Neutrophil (primary cell): ENCODE data around the gene DDI2.

Source experiments
- H3K27ac ChIP-seq: fragments of 200-600 bp; sonication (generic); 2 replicates; pipeline ENCODE4 v1.5.1; 2016; ENCODE audit warnings: mild to moderate bottlenecking, moderate library complexity
- H3K27me3 ChIP-seq: fragments of 200-600 bp; sonication (generic); 2 replicates; pipeline ENCODE4 v1.6.0; 2016; ENCODE audit warnings: mild to moderate bottlenecking
- H3K36me3 ChIP-seq: fragments of 200-600 bp; sonication (generic); 2 replicates; pipeline ENCODE4 v1.5.1; 2017
- H3K4me1 ChIP-seq, 2 experiments: fragments of 200-600 bp in 1 of 2; sonication (generic) in 1 of 2; 1 replicate in 1 of 2; 2 replicates in 1 of 2; pipeline versions ENCODE4 v1.5.1 to v1.6.1; 2013 to 2016; ENCODE audit warnings: low read depth in 1 of 2, low read length in 1 of 2, mild to moderate bottlenecking in 1 of 2, moderate library complexity in 1 of 2; ENCODE audit not compliant: control insufficient read depth in 1 of 2, insufficient read depth in 1 of 2
- H3K4me3 ChIP-seq, 2 experiments: fragments of 200-600 bp in 1 of 2; sonication (generic) in 1 of 2; 1 replicate in 1 of 2; 2 replicates in 1 of 2; pipeline ENCODE4 v1.5.1; 2013 to 2016; ENCODE audit warnings: low read depth in 1 of 2, low read length in 1 of 2, mild to moderate bottlenecking in 1 of 2, moderate library complexity in 1 of 2
- H3K9me3 ChIP-seq: fragments of 200-600 bp; sonication (generic); 2 replicates; pipeline ENCODE4 v1.5.1; 2016
- TF ChIP-seq, protein P1 (sequence below): fragments of 200-600 bp; sonication (generic); IDR thresholded peaks from 2 replicates; pipeline ENCODE4 v1.5.1; 2016; ENCODE audit warnings: antibody characterized with exemption

DDI2 gene

DNA sequence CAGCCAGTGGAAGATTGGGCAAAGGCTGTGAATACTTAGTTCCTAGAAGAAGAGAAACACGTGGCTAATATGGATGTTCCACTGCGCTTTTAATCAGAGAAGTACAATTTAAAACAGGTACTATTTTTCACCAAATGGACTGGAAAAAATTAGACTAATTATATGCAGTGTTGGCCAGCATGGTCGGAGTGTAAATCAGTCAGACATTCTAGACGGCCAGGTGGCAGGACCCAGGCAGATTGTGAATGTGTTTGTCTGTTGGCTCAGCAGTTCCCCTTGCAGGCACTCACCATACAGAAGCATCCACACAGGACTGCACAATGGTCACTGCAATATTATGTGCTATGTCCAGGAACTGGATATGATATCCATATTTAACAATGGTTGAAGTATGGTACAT is 94.9 kb downstream of the DDI2 start:
- Histone ChIP-seq H3K4me3 (no peak overlapping the region), H3K27ac (no peak overlapping the region), H3K27me3 (no peaks in the 10 kb centered on the region), H3K36me3 (peaks cover 15% of the 10 kb centered on the region), H3K4me1 (no peaks in the 10 kb centered on the region), H3K9me3 (no peaks in the 10 kb centered on the region)
- TF ChIP-seq, protein P1, sequence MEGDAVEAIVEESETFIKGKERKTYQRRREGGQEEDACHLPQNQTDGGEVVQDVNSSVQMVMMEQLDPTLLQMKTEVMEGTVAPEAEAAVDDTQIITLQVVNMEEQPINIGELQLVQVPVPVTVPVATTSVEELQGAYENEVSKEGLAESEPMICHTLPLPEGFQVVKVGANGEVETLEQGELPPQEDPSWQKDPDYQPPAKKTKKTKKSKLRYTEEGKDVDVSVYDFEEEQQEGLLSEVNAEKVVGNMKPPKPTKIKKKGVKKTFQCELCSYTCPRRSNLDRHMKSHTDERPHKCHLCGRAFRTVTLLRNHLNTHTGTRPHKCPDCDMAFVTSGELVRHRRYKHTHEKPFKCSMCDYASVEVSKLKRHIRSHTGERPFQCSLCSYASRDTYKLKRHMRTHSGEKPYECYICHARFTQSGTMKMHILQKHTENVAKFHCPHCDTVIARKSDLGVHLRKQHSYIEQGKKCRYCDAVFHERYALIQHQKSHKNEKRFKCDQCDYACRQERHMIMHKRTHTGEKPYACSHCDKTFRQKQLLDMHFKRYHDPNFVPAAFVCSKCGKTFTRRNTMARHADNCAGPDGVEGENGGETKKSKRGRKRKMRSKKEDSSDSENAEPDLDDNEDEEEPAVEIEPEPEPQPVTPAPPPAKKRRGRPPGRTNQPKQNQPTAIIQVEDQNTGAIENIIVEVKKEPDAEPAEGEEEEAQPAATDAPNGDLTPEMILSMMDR, result no peak

DNA sequence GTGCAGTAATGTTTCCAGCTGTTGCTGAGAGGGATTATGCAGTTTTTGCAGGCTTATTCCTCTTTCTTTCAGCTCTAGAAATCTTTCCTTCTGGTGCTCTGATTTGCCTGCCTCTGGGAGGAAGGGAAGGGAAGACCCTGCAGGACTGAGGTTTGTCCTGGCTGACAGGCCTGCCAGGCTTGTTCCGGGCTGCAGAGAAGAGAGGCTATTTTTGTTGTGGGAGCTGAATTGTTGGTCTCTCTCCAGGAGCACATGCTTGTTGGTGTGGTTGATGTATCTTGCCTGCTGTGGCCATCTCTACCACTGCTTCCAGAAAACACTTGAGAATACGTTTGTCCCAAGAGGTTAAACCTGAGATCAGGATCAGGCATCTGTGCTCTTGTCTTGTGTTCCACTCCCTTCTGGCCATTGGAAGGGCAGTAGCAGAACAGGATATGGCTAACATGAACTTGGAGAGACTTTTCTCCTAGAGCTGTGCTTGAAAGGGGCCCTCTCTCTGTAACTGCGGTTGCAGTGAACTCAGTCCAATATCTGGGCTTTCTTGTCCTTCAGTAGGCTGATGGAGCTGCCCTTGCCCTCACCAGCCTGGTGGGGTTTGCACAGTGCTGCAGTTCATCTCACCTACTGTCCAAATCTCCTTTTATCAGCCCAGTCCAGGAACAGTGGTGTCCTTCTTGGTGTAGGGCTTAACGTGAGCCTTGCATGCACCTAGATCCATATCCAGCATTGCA is 97.3 kb downstream of the DDI2 start:
- peaks cover 37% of the 10 kb centered on the region for H3K36me3 ChIP-seq
- no peak overlapping the region for H3K27ac ChIP-seq
- no peaks in the 10 kb centered on the region for H3K27me3 ChIP-seq
- H3K4me1 ChIP-seq, result no peaks in the 10 kb centered on the region
- no peaks in the 10 kb centered on the region for H3K9me3 ChIP-seq
- H3K4me3 ChIP-seq, result no peak overlapping the region
- TF ChIP-seq, protein P1, result no peak

DNA sequence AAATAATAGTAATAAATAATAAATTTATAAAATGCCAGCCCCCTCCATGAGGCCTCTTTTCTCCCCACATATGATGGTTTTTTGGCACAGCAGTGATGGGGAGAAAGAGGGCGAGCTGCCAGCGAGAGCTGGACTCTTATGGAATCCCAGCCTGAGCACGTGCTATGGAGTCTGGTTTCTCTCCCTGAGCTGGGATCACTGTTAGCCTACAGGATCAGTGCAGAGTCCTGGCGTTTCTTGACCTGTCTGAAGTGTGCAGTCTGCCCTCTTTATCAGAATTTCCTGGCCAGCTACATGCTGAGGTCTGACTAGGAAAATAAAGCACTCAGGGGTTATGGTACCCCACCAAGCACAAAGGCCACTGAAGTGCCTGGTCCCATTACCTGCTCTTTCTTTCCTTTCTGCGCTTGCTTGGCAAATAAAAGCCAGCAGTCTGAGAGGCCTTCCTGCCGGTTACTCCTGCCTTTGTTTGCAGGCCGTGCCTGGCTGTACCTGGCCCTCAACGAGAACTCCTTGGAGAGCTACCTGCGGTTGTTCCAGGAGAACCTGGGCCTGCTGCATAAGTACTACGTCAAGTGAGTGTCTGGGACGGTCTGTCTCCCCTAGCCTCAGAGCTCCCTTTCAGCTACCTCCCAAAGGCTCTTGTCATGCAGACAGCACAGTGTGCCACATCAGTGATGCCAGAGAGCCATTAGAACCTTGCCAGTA is 100.3 kb downstream of the DDI2 start:
- Histone ChIP-seq H3K27me3 (no peaks in the 10 kb centered on the region), H3K9me3 (no peaks in the 10 kb centered on the region), H3K4me3 (no peak overlapping the region), H3K27ac (no peak overlapping the region), H3K4me1 (no peaks in the 10 kb centered on the region), H3K36me3 (peaks cover 67% of the 10 kb centered on the region)
- TF ChIP-seq, protein P1, result no peak

DNA sequence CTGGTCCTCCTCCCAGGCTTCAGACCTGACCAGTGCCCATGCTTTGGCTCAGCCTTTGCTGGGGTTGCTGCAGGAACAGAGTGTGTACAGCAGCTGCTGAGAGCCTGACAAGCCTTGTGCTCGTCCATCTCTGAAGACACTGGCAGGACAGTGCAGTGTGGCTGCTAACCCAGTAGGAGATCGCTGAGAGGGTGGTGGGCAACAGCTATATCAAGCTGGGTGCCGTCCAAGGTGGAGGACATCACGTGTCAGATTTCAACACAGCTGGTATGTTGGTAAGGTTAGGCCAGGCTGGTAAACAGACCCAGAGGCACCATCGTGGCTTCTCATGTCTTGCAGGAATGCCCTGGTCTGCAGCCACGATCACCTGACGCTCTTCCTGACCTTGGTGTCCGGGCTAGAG is 100.9 kb downstream of the DDI2 start:
- H3K27me3 ChIP-seq, result no peaks in the 10 kb centered on the region
- peaks cover 74% of the 10 kb centered on the region for H3K36me3 ChIP-seq
- no peaks in the 10 kb centered on the region for H3K9me3 ChIP-seq
- no peaks in the 10 kb centered on the region for H3K4me1 ChIP-seq
- TF ChIP-seq, protein P1, result no peak
- H3K27ac ChIP-seq, result no peak overlapping the region
- H3K4me3 ChIP-seq, result no peak overlapping the region
